GM12878 (cell line): Measurements from ENCODE around the gene CCNL2. TPM values are rescaled to one million over a fixed set of nuclear protein-coding genes. Genes with fewer than 3 reads are reported as not detected.

Source experiments
- BHLHE40 ChIP-seq, 2 experiments: fragments of 450-650 bp in 1 of 2; IDR thresholded peaks; 2 replicates each; pipeline ENCODE4 v1.6.1; 2011 to 2017; ENCODE audit warnings: low read depth in 2 of 2, borderline replicate concordance in 1 of 2, improper control_type of control experiment in 1 of 2, low read length in 1 of 2, mild to moderate bottlenecking in 1 of 2
- JUNB ChIP-seq: IDR thresholded peaks from 2 replicates; pipeline ENCODE4 v1.6.1; 2016; ENCODE audit warnings: antibody characterized with exemption, mild to moderate bottlenecking
- KAT2A ChIP-seq: conservative IDR thresholded peaks from 2 replicates; pipeline ENCODE4 v1.6.1; 2011; ENCODE audit warnings: low read depth, low read length; ENCODE audit not compliant: control insufficient read depth
- LARP7 ChIP-seq: fragments of 450-650 bp; IDR thresholded peaks from 2 replicates; pipeline ENCODE4 v1.6.1; 2017; ENCODE audit warnings: mild to moderate bottlenecking
- PAX8 ChIP-seq: fragments of 450-650 bp; IDR thresholded peaks from 2 replicates; pipeline ENCODE4 v1.6.1; 2017; ENCODE audit warnings: mild to moderate bottlenecking, moderate library complexity
- POLR2AphosphoS2 ChIP-seq: IDR thresholded peaks from 2 replicates; pipeline ENCODE4 v1.6.1; 2011; ENCODE audit warnings: low read depth, mild to moderate bottlenecking, low read length, improper control_type of control experiment, moderate library complexity
- SMARCA5 ChIP-seq: fragments of 450-650 bp; IDR thresholded peaks from 2 replicates; pipeline ENCODE4 v1.6.1; 2017; ENCODE audit warnings: mild to moderate bottlenecking
- WRNIP1 ChIP-seq: IDR thresholded peaks from 2 replicates; pipeline ENCODE4 v1.6.1; 2011; ENCODE audit warnings: low read depth, low read length, improper control_type of control experiment, borderline replicate concordance
- YBX1 ChIP-seq: fragments of 450-650 bp; IDR thresholded peaks from 2 replicates; pipeline ENCODE4 v1.6.1; 2016; ENCODE audit warnings: antibody characterized with exemption
- polyA plus RNA-seq, 11 experiments: library from polyadenylated mRNA; depleted of rRNA in 4 of 11; unstranded in 6 of 11; stranded (reverse) in 5 of 11; fragments of >200 nt; fragmentation: Nextera tagmentation in 4 of 11; fragmentation: Illumina TruSeq in 1 of 11; extraction: Ambion mirVana in 4 of 11; extraction: Trizol in 1 of 11; gene quantifications; 1 replicate in 1 of 11; 2 replicates in 10 of 11; pipeline versions ENCODE4 v1.2.1 to v1.2.3, GENCODE V29; 2011 to 2016; ENCODE audit warnings: inconsistent platforms in 2 of 11, missing spikeins in 2 of 11, low read depth in 1 of 11
- total RNA-seq, 4 experiments: library from RNA; depleted of rRNA in 3 of 4; stranded (reverse); fragments of >200 nt in 3 of 4; fragmentation: Illumina TruSeq in 1 of 4; extraction: Trizol in 1 of 4; gene quantifications; 2 replicates each; pipeline versions ENCODE4 v1.2.1 to v1.2.3, GENCODE V29; 2013 to 2021
- TF ChIP-seq, protein P1 (sequence below): fragments of 450-650 bp; IDR thresholded peaks from 2 replicates; pipeline ENCODE4 v1.6.1; 2017; ENCODE audit warnings: mild to moderate bottlenecking, low read depth, inconsistent platforms; ENCODE audit not compliant: poor library complexity, severe bottlenecking
- TF ChIP-seq, protein P2 (sequence below): IDR thresholded peaks from 2 replicates; pipeline ENCODE4 v1.6.1; 2011; ENCODE audit warnings: low read depth, low read length, improper control_type of control experiment, borderline replicate concordance
- TF ChIP-seq, protein P3 (sequence below): fragments of 450-650 bp; IDR thresholded peaks from 2 replicates; pipeline ENCODE4 v1.6.1; 2016; ENCODE audit warnings: mild to moderate bottlenecking

The CCNL2 gene
- total and polyA plus RNA-seq, 10 of the 15 experiments (the other 5 are each of a cell fraction or from before 2014, with no cell fraction given) = 2.1 to 143 (median 101) TPM

DNA sequence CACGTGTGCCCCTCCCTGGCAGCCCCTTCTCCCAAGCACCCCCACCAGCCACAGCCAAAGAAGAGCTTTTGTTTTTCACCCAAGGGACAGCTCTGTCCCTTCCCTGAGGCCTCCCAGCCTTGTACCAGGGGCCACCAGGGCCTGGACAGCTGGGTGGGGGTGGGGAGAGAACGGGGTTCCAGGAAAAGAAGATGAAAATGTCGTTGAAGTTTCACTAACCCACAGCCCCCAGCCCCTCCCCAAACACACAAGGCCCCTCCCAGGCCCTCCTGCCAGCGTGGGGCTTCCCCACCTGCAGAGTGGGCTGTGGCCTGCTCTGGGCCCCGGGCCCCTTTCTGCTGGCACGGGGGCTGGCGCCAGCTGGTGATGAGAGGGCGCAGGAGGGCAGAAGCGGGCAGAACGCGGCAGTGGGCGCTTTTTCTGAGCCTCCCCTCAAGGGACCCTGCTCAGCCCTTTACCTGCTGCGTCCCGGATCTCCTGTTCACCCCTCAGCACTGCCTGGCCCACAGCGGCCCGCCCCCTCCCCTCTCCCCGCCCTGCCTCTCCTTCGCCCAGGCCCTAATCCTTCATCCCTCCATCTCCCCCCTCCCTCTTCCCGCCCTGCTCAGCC, 27.5 kb upstream of the CCNL2 start (continued):
- TF ChIP-seq, protein P1, sequence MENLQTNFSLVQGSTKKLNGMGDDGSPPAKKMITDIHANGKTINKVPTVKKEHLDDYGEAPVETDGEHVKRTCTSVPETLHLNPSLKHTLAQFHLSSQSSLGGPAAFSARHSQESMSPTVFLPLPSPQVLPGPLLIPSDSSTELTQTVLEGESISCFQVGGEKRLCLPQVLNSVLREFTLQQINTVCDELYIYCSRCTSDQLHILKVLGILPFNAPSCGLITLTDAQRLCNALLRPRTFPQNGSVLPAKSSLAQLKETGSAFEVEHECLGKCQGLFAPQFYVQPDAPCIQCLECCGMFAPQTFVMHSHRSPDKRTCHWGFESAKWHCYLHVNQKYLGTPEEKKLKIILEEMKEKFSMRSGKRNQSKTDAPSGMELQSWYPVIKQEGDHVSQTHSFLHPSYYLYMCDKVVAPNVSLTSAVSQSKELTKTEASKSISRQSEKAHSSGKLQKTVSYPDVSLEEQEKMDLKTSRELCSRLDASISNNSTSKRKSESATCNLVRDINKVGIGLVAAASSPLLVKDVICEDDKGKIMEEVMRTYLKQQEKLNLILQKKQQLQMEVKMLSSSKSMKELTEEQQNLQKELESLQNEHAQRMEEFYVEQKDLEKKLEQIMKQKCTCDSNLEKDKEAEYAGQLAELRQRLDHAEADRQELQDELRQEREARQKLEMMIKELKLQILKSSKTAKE = no peak
- TF ChIP-seq, protein P2, sequence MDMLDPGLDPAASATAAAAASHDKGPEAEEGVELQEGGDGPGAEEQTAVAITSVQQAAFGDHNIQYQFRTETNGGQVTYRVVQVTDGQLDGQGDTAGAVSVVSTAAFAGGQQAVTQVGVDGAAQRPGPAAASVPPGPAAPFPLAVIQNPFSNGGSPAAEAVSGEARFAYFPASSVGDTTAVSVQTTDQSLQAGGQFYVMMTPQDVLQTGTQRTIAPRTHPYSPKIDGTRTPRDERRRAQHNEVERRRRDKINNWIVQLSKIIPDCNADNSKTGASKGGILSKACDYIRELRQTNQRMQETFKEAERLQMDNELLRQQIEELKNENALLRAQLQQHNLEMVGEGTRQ = no peak
- TF ChIP-seq, protein P3, sequence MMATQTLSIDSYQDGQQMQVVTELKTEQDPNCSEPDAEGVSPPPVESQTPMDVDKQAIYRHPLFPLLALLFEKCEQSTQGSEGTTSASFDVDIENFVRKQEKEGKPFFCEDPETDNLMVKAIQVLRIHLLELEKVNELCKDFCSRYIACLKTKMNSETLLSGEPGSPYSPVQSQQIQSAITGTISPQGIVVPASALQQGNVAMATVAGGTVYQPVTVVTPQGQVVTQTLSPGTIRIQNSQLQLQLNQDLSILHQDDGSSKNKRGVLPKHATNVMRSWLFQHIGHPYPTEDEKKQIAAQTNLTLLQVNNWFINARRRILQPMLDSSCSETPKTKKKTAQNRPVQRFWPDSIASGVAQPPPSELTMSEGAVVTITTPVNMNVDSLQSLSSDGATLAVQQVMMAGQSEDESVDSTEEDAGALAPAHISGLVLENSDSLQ = no peak
- TF ChIP-seq PAX8 = no peak
- TF ChIP-seq WRNIP1 = no peak
- TF ChIP-seq YBX1 = no peak
- no peak for TF ChIP-seq LARP7
- no peak for TF ChIP-seq POLR2AphosphoS2
- TF ChIP-seq SMARCA5 = no peak
- TF ChIP-seq JUNB = no peak
- no peak for TF ChIP-seq BHLHE40 (IDR thresholded peaks at IDR 0.05; ENCODE audit: borderline replicate concordance in 1 of 2, low read depth in 2 of 2, low read length in 1 of 2)
- TF ChIP-seq KAT2A = no peak
